Measurements from ENCODE around the gene NFIB.

Gene NFIB

GRCh38 chr9:14068690-14069089, 245.3 kb downstream of the NFIB start:
- DNase-seq (ENCODE audit: low spot score), result no peak

GRCh38 chr9:14066831-14067230, 247.1 kb downstream of the NFIB start:
- DNase-seq (ENCODE audit: low spot score), result no peak

GRCh38 chr9:14066032-14066431, 247.9 kb downstream of the NFIB start:
- DNase-seq (ENCODE audit: low spot score), result no peak

GRCh38 chr9:14064940-14065339, 249.0 kb downstream of the NFIB start:
- DNase-seq (ENCODE audit: low spot score), result no peak

GRCh38 chr9:14063756-14064155, 250.2 kb downstream of the NFIB start:
- no peak for DNase-seq (ENCODE audit: low spot score)

- DNase-seq (ENCODE audit: low spot score), result no peak
Measured at GRCh38 chr9:14062586-14063221, 251.2 kb downstream of the NFIB start.

GRCh38 chr9:14061936-14062585, 251.9 kb downstream of the NFIB start:
- no peak for DNase-seq (ENCODE audit: low spot score)

GRCh38 chr9:14058325-14058688, 255.6 kb downstream of the NFIB start:
- DNase-seq (ENCODE audit: low spot score), result no peak

- no peak for DNase-seq (ENCODE audit: low spot score)
Measured at GRCh38 chr9:14057368-14058324, 256.3 kb downstream of the NFIB start.

- no peak for DNase-seq (ENCODE audit: low spot score)
Measured at GRCh38 chr9:14056316-14056861, 257.6 kb downstream of the NFIB start.

- DNase-seq (ENCODE audit: low spot score), result no peak
Measured at GRCh38 chr9:14054096-14054495, 259.8 kb downstream of the NFIB start.

- DNase-seq (ENCODE audit: low spot score), result no peak
Measured at GRCh38 chr9:14052359-14052758, 261.6 kb downstream of the NFIB start.

- DNase-seq (ENCODE audit: low spot score), result no peak
Measured at GRCh38 chr9:14051419-14051818, 262.5 kb downstream of the NFIB start.

- no peak for DNase-seq (ENCODE audit: low spot score)
Measured at GRCh38 chr9:14043483-14043882, 270.5 kb downstream of the NFIB start.

GRCh38 chr9:14037331-14037730, 276.6 kb downstream of the NFIB start:
- no peak for DNase-seq (ENCODE audit: low spot score)

GRCh38 chr9:14033067-14033466, 280.9 kb downstream of the NFIB start:
- DNase-seq (ENCODE audit: low spot score), result no peak
